Measurements from ENCODE around the gene USP7.

- TF ChIP-seq JUN (IDR thresholded peaks at IDR 0.05) (no peak), PBX3 (IDR thresholded peaks at IDR 0.05) (no peak), CTCF (IDR thresholded peaks at IDR 0.05) (no peak), CHD2 (IDR thresholded peaks at IDR 0.05; ENCODE audit: low read length, partially characterized antibody) (no peak), USF2 (IDR thresholded peaks at IDR 0.05) (no peak), HEYL (CRISPR knock-in tag; IDR thresholded peaks at IDR 0.05) (no peak), MYC (IDR thresholded peaks at IDR 0.05; ENCODE audit: borderline replicate concordance, low read length) (no peak), POLR2A (IDR thresholded peaks at IDR 0.05; ENCODE audit: low read length) (no peak), KDM1A (IDR thresholded peaks at IDR 0.05; ENCODE audit: low read depth) (no peak), E2F6 (IDR thresholded peaks at IDR 0.05; ENCODE audit: borderline replicate concordance, low read depth) (no peak)
Observed at GRCh38 chr16:8982816-8983215, 19.1 kb upstream of the USP7 start.

Data from A549 (cell line).